PC-3 (cell line): Measurements from ENCODE around the gene BATF. TPM values are rescaled to one million over a fixed set of nuclear protein-coding genes. Genes with fewer than 3 reads are reported as not detected.

Experiments
- ATAC-seq: fragments of 200-7000 bp; cut with Tn5 transposase; 2 replicates; pipeline ENCODE4 v1.9.1; 2020; ENCODE audit warnings: mild to moderate bottlenecking, moderate library complexity
- BruUV-seq: library from RNA; stranded (reverse); fragments of 400-500 nt; replicated peaks from 2 replicates; lab custom pipeline; 2021; lab: Mats Ljungman, UMichigan
- CTCF ChIA-PET: fragments of 300-600 bp; sonication (Branson Sonifier 250); formaldehyde crosslinking; loops from one replicate; lab custom pipeline; 2022; ENCODE audit warnings: antibody characterized with exemption; lab: Charles Lee
- POLR2A ChIA-PET: fragments of 300-600 bp; sonication (Branson Sonifier 250); formaldehyde crosslinking; loops from one replicate; lab custom pipeline; 2022; ENCODE audit warnings: antibody characterized with exemption; ENCODE audit not compliant: unreplicated experiment; lab: Charles Lee
- DNase-seq: peaks from one replicate; pipeline ENCODE4 v3.0.0-alpha.2; 2015
- H2AFZ ChIP-seq: fragments of 300-600 bp; sonication (generic); 2 replicates; pipeline ENCODE4 v1.6.0; 2016; ENCODE audit warnings: antibody characterized with exemption, low read length
- H3F3A ChIP-seq: fragments of 300-600 bp; sonication (generic); one replicate; pipeline ENCODE4 v1.6.0; 2017; ENCODE audit warnings: antibody characterized with exemption, low read length, control low read depth, mild to moderate bottlenecking; ENCODE audit not compliant: unreplicated experiment
- H3K27ac ChIP-seq: fragments of 300-600 bp; sonication (generic); 2 replicates; pipeline ENCODE4 v1.5.1; 2016; ENCODE audit warnings: mild to moderate bottlenecking, low read length
- H3K27me3 ChIP-seq: fragments of 300-600 bp; sonication (generic); 2 replicates; pipeline ENCODE4 v1.6.1; 2016; ENCODE audit warnings: low read length, mixed read lengths
- H3K36me3 ChIP-seq: fragments of 300-600 bp; sonication (generic); 2 replicates; pipeline ENCODE4 v1.6.1; 2016; ENCODE audit warnings: low read depth, mixed run types, low read length, mixed read lengths
- H3K4me1 ChIP-seq: fragments of 300-600 bp; sonication (generic); 2 replicates; pipeline ENCODE4 v1.5.1; 2016; ENCODE audit warnings: low read length; ENCODE audit not compliant: insufficient read depth
- H3K4me2 ChIP-seq: fragments of 300-600 bp; sonication (generic); 2 replicates; pipeline ENCODE4 v1.6.0; 2016; ENCODE audit warnings: low read length
- H3K4me3 ChIP-seq: fragments of 300-600 bp; sonication (generic); 2 replicates; pipeline ENCODE4 v1.5.1; 2016; ENCODE audit warnings: mild to moderate bottlenecking, low read length, mixed read lengths
- H3K79me2 ChIP-seq: fragments of 300-600 bp; sonication (generic); 2 replicates; pipeline ENCODE4 v1.6.1; 2017; ENCODE audit warnings: low read length, mixed read lengths
- H3K9ac ChIP-seq: fragments of 300-600 bp; sonication (generic); 2 replicates; pipeline ENCODE4 v1.6.0; 2016; ENCODE audit warnings: mild to moderate bottlenecking, low read length
- H3K9me2 ChIP-seq: fragments of 300-600 bp; sonication (generic); replicated peaks from 2 replicates; pipeline ENCODE4 v1.6.1; 2016; ENCODE audit warnings: mixed run types, low read length, mixed read lengths
- H3K9me3 ChIP-seq: fragments of 300-600 bp; sonication (generic); 2 replicates; pipeline ENCODE4 v1.6.1; 2016; ENCODE audit warnings: low read length, mixed read lengths
- H4K20me1 ChIP-seq: fragments of 300-600 bp; sonication (generic); 2 replicates; pipeline ENCODE4 v1.6.1; 2016; ENCODE audit warnings: low read length, mixed read lengths
- EZH2 ChIP-seq: fragments of 300-600 bp; sonication (generic); IDR thresholded peaks from one replicate; pipeline ENCODE4 v1.6.1; 2017; ENCODE audit warnings: antibody characterized with exemption, mild to moderate bottlenecking, low read length; ENCODE audit not compliant: unreplicated experiment
- EZH2phosphoT487 ChIP-seq: fragments of 300-600 bp; sonication (generic); IDR thresholded peaks from 2 replicates; pipeline ENCODE4 v1.6.1; 2018; ENCODE audit warnings: mild to moderate bottlenecking, antibody characterized with exemption, low read length, borderline replicate concordance
- intact Hi-C: fragments of 100-400 bp; cut with micrococcal nuclease; formaldehyde crosslinking; loops from 2 replicates; pipeline ENCODE4 v1.9.0; 2023
- total RNA-seq: library from RNA; depleted of rRNA; stranded (reverse); fragments of >200 nt; gene quantifications from 2 replicates; pipeline ENCODE4 v1.2.3, GENCODE V29; 2014
- TF ChIP-seq, protein P1 (sequence below): fragments of 300-600 bp; sonication (generic); conservative IDR thresholded peaks from 2 replicates; pipeline ENCODE4 v1.5.1; 2017; ENCODE audit warnings: antibody characterized with exemption, low read depth, mild to moderate bottlenecking, low read length

BATF gene
- total RNA-seq, 1 experiment from 2014 or later: not detected

- H2AFZ ChIP-seq: no peak overlapping the region
- no peaks in the 10 kb centered on the region for H4K20me1 ChIP-seq
- intact Hi-C loops: no loop called here
- H3K4me3 ChIP-seq: no peak overlapping the region
- BruUV-seq: no TSS peak
- DNase-seq (no peak), ATAC-seq (no peak)
- CTCF ChIA-PET: no interaction called here
- no peak overlapping the region for H3K27ac ChIP-seq
- H3K4me2 ChIP-seq: no peak overlapping the region
- H3K4me1 ChIP-seq: peaks cover 43% of the 10 kb centered on the region
- H3K79me2 ChIP-seq: no peaks in the 10 kb centered on the region
- no peaks in the 10 kb centered on the region for H3K9me2 ChIP-seq
- TF ChIP-seq, protein P1, sequence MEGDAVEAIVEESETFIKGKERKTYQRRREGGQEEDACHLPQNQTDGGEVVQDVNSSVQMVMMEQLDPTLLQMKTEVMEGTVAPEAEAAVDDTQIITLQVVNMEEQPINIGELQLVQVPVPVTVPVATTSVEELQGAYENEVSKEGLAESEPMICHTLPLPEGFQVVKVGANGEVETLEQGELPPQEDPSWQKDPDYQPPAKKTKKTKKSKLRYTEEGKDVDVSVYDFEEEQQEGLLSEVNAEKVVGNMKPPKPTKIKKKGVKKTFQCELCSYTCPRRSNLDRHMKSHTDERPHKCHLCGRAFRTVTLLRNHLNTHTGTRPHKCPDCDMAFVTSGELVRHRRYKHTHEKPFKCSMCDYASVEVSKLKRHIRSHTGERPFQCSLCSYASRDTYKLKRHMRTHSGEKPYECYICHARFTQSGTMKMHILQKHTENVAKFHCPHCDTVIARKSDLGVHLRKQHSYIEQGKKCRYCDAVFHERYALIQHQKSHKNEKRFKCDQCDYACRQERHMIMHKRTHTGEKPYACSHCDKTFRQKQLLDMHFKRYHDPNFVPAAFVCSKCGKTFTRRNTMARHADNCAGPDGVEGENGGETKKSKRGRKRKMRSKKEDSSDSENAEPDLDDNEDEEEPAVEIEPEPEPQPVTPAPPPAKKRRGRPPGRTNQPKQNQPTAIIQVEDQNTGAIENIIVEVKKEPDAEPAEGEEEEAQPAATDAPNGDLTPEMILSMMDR: no peak
- TF ChIP-seq EZH2phosphoT487 (no peak), EZH2 (no peak)
- no peaks in the 10 kb centered on the region for H3F3A ChIP-seq
- no peaks in the 10 kb centered on the region for H3K27me3 ChIP-seq
- H3K36me3 ChIP-seq: no peaks in the 10 kb centered on the region
- POLR2A ChIA-PET: no interaction called here
- H3K9me3 ChIP-seq: no peaks in the 10 kb centered on the region
- no peak overlapping the region for H3K9ac ChIP-seq
These were observed 2.9 kb upstream of the BATF start for GRCh38 chr14:75519394-75519793.

- Histone ChIP-seq H3K4me1 (peaks cover 43% of the 10 kb centered on the region), H2AFZ (no peak overlapping the region), H3F3A (no peaks in the 10 kb centered on the region), H3K9me2 (no peaks in the 10 kb centered on the region), H3K36me3 (no peaks in the 10 kb centered on the region), H3K4me2 (peak overlapping the region; percentile 36; the same call in 1 of the 2 replicates), H3K4me3 (no peak overlapping the region), H3K27me3 (no peaks in the 10 kb centered on the region), H3K9me3 (no peaks in the 10 kb centered on the region), H3K27ac (no peak overlapping the region), H4K20me1 (no peaks in the 10 kb centered on the region), H3K79me2 (no peaks in the 10 kb centered on the region), H3K9ac (no peak overlapping the region)
- intact Hi-C loops: no loop called here
- BruUV-seq: no TSS peak
- POLR2A ChIA-PET: no interaction called here
- TF ChIP-seq EZH2phosphoT487: no peak
- TF ChIP-seq EZH2: no peak
- TF ChIP-seq, protein P1: no peak
- peak; percentile 73 for DNase-seq
- peak; percentile 85 for ATAC-seq
- CTCF ChIA-PET: no interaction called here
These were observed 2.2 kb upstream of the BATF start for GRCh38 chr14:75519826-75520728.

DNA sequence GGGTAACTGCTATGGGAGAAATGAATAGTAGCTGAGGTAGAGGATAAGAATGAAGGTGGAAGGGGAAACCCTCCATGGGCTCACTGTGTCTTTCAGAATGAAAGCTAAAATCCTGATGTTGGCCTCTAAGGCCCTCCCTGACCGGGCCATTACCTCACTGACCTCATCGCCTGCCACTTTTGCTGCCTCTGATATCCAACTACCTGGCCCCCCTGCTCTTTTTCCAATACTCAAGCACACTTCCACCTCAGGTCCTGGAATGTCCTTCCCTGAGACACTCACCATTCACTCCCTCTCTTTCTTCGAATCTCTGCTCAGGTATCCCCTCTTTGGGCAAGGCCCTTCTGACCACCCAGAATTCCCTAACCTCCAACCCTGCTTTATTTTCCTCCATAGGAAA is 1.4 kb upstream of the BATF start:
- Histone ChIP-seq H3K27ac (no peak overlapping the region), H4K20me1 (no peaks in the 10 kb centered on the region), H3K4me2 (peak overlapping the region; percentile 33), H3K4me3 (no peak overlapping the region), H3K79me2 (no peaks in the 10 kb centered on the region), H3F3A (no peaks in the 10 kb centered on the region), H3K9me3 (no peaks in the 10 kb centered on the region), H3K4me1 (peaks cover 43% of the 10 kb centered on the region), H3K9me2 (no peaks in the 10 kb centered on the region), H2AFZ (no peak overlapping the region), H3K27me3 (no peaks in the 10 kb centered on the region), H3K9ac (no peak overlapping the region), H3K36me3 (no peaks in the 10 kb centered on the region)
- DNase-seq (no peak), ATAC-seq (no peak)
- TF ChIP-seq, protein P1: no peak
- TF ChIP-seq EZH2phosphoT487: no peak
- TF ChIP-seq EZH2: no peak
- ChIA-PET POLR2A (no interaction called here), CTCF (no interaction called here)
- intact Hi-C loops: no loop called here
- BruUV-seq: no TSS peak
